ENCODE data around the gene TNP2. TPM values are rescaled to one million over a fixed set of nuclear protein-coding genes. Genes with fewer than 3 reads are reported as not detected.
"Not testable (repeated sequence)": the region's sequence is repeated elsewhere in the genome, so short reads cannot be mapped to it uniquely, and the experiment has no call there.

TNP2 gene
- total RNA-seq, 1 donor from 2014 or later: not detected

GRCh38 chr16:11292076-11292748 lies 23.1 kb upstream of the TNP2 start:
- no peak for DNase-seq
- Histone ChIP-seq H3K4me1 (peaks cover 8% of the 10 kb centered on the region), H3K27ac (replicated peaks) (no peak overlapping the region), H3K9me3 (replicated peaks) (no peaks in the 10 kb centered on the region), H3K4me3 (no peak overlapping the region), H3K27me3 (ENCODE audit: low read depth) (no peaks in the 10 kb centered on the region), H3K36me3 (no peaks in the 10 kb centered on the region)
- intact Hi-C loops (cut with micrococcal nuclease): no loop called here
- no peak for TF ChIP-seq CTCF (IDR thresholded peaks at IDR 0.05; ENCODE audit: borderline replicate concordance)

DNA sequence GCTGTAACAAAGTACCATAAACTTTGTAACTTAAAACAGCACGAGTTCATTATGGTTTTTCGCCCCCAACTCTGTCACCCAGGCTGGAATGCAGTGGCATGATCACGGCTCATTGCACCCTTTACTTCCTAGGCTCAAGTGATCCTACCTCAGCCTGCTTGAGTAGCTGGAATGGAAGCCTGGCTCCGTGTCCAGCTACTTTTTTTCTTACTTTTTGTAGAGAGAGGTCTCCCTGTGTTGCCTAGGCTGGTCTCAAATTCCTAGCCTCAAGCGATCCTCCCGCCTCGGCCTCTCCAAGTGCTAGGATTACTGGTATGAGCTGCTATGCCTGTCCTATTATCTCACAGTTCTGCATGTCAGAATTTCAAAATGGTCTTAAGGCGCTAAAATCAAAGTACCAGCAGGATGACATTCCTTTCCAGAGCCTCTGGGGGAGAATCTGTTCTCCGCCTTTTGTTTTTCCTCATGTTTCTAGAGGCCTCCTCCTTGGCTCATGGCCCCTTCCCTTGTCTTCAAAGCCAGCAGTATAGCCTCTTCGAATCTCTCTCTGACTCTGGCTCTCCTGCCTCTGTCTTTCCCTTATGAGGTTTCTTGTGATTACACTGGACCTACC lies 22.1 kb upstream of the TNP2 start:
- Histone ChIP-seq H3K36me3 (no peaks in the 10 kb centered on the region), H3K4me3 (no peak overlapping the region), H3K27ac (replicated peaks) (no peak overlapping the region), H3K27me3 (ENCODE audit: low read depth) (no peaks in the 10 kb centered on the region), H3K4me1 (no peaks in the 10 kb centered on the region), H3K9me3 (replicated peaks) (no peaks in the 10 kb centered on the region)
- intact Hi-C loops (cut with micrococcal nuclease): no loop called here
- DNase-seq: no peak
- no peak for TF ChIP-seq CTCF (IDR thresholded peaks at IDR 0.05; ENCODE audit: borderline replicate concordance)

- no peaks in the 10 kb centered on the region for H3K36me3 ChIP-seq
- H3K4me1 ChIP-seq: no peaks in the 10 kb centered on the region
- no peak for TF ChIP-seq CTCF (IDR thresholded peaks at IDR 0.05; ENCODE audit: borderline replicate concordance)
- DNase-seq: no peak
- no peaks in the 10 kb centered on the region for H3K9me3 ChIP-seq (replicated peaks)
- no peak overlapping the region for H3K27ac ChIP-seq (replicated peaks)
- H3K27me3 ChIP-seq (ENCODE audit: low read depth): no peaks in the 10 kb centered on the region
- H3K4me3 ChIP-seq: no peak overlapping the region
- intact Hi-C loops (cut with micrococcal nuclease): no loop called here
Observed at GRCh38 chr16:11290102-11290893, 21.2 kb upstream of the TNP2 start.

- H3K9me3 ChIP-seq (replicated peaks); DNase-seq; intact Hi-C loops (cut with micrococcal nuclease); H3K27ac ChIP-seq (replicated peaks); H3K36me3 ChIP-seq; H3K27me3 ChIP-seq (ENCODE audit: low read depth); H3K4me1 ChIP-seq; H3K4me3 ChIP-seq: not testable (repeated sequence)
Observed at GRCh38 chr16:11289696-11290095, 20.6 kb upstream of the TNP2 start.

- Histone ChIP-seq H3K4me1 (no peaks in the 10 kb centered on the region), H3K9me3 (replicated peaks) (no peaks in the 10 kb centered on the region), H3K27me3 (ENCODE audit: low read depth) (no peaks in the 10 kb centered on the region), H3K27ac (replicated peaks) (no peak overlapping the region), H3K4me3 (no peak overlapping the region), H3K36me3 (no peaks in the 10 kb centered on the region)
- DNase-seq: no peak
- intact Hi-C loops (cut with micrococcal nuclease): no loop called here
- no peak for TF ChIP-seq CTCF (IDR thresholded peaks at IDR 0.05; ENCODE audit: borderline replicate concordance)
Observed at GRCh38 chr16:11289202-11289601, 20.1 kb upstream of the TNP2 start.

- TF ChIP-seq CTCF (IDR thresholded peaks at IDR 0.05; ENCODE audit: borderline replicate concordance): no peak
- Histone ChIP-seq H3K9me3 (replicated peaks) (no peaks in the 10 kb centered on the region), H3K27me3 (ENCODE audit: low read depth) (no peaks in the 10 kb centered on the region)
Observed at GRCh38 chr16:11285842-11286241, 16.7 kb upstream of the TNP2 start.

More at GRCh38 chr16:11285842-11286241, 16.7 kb upstream of the TNP2 start:
- H3K36me3 ChIP-seq: no peaks in the 10 kb centered on the region
- H3K4me3 ChIP-seq: no peak overlapping the region
- no peak overlapping the region for H3K27ac ChIP-seq (replicated peaks)
- intact Hi-C loops (cut with micrococcal nuclease): no loop called here
- no peaks in the 10 kb centered on the region for H3K4me1 ChIP-seq
- no peak for DNase-seq
